Peyer's patch (tissue), 4 donors: ENCODE results near the gene SPRN.
"Not testable (repeated sequence)": the region's sequence is repeated elsewhere in the genome, so short reads cannot be mapped to it uniquely, and the experiment has no call there.

Source experiments
- CTCF ChIP-seq, 6 experiments: fragments of 450-650 bp in 4 of 6; fragments of 200-600 bp in 2 of 6; sonication (generic) in 1 of 6; IDR thresholded peaks; one replicate each; pipeline ENCODE4 v1.5.1; 2017 to 2019; ENCODE audit warnings: antibody characterized with exemption in 6 of 6, mild to moderate bottlenecking in 3 of 6, moderate library complexity in 1 of 6
- POLR2A ChIP-seq, 2 donors: fragments of 450-650 bp; IDR thresholded peaks; one replicate each; pipeline ENCODE4 v1.5.1; 2017; ENCODE audit warnings: antibody characterized with exemption in 2 of 2, mild to moderate bottlenecking in 2 of 2, moderate library complexity in 2 of 2

- not testable (repeated sequence) for TF ChIP-seq CTCF, POLR2A (IDR thresholded peaks at IDR 0.05)
Measured at GRCh38 chr10:133376183-133376582, 48.2 kb downstream of the SPRN start.
